ENCODE data around the gene SH3GL3. TPM values are rescaled to one million over a fixed set of nuclear protein-coding genes. Genes with fewer than 3 reads are reported as not detected.

The SH3GL3 gene
- total RNA-seq, 4 donors from 2014 or later = 0.84 to 1.1 (median 0.97) TPM; not detected in 1

- no peak for TF ChIP-seq POLR2A (IDR thresholded peaks at IDR 0.05)
- TF ChIP-seq CTCF (IDR thresholded peaks at IDR 0.05) = no peak
- no peak for DNase-seq (ENCODE audit: low spot score in 2 of 2)
- intact Hi-C loops (cut with DNase I; ENCODE audit: low total_unique reads) = loop anchor here (10.0 kb wide), 1 partner anchor 578 kb away; no protein-coding TSS in a partner anchor
- 70 to 79% methylated on average over 7 of the region's 7 CpGs for WGBS, 2 donors
- H3K4me3 ChIP-seq (ENCODE audit: low read depth, poor library complexity, severe bottlenecking) = no peak overlapping the region
Observed at GRCh38 chr15:83556754-83557153, 109.6 kb downstream of the SH3GL3 start.

GRCh38 chr15:83558146-83558545 lies 111.0 kb downstream of the SH3GL3 start:
- WGBS, 2 donors = 67 to 69% methylated on average over 5 of the region's 5 CpGs
- intact Hi-C loops (cut with DNase I; ENCODE audit: low total_unique reads) = loop anchor here (2.0 to 10.0 kb wide), 2 partner anchors 117 to 577 kb away; no protein-coding TSS in a partner anchor
- TF ChIP-seq POLR2A (IDR thresholded peaks at IDR 0.05) (no peak), CTCF (IDR thresholded peaks at IDR 0.05) (no peak)
- no peak for DNase-seq (ENCODE audit: low spot score in 2 of 2)
- no peak overlapping the region for H3K4me3 ChIP-seq (ENCODE audit: low read depth, poor library complexity, severe bottlenecking)

- DNase-seq (ENCODE audit: low spot score in 2 of 2) = peak in 1 of 2 donors; percentile 51
- intact Hi-C loops (cut with DNase I; ENCODE audit: low total_unique reads) = loop anchor here (2.0 to 10.0 kb wide), 2 partner anchors 119 to 575 kb away; no protein-coding TSS in a partner anchor
- TF ChIP-seq CTCF (IDR thresholded peaks at IDR 0.05) (no peak), POLR2A (IDR thresholded peaks at IDR 0.05) (no peak)
- H3K4me3 ChIP-seq (ENCODE audit: low read depth, poor library complexity, severe bottlenecking) = no peak overlapping the region
- 8% methylated on average over 7 of the region's 7 CpGs for WGBS, 2 donors
Observed at GRCh38 chr15:83559310-83559966, 112.3 kb downstream of the SH3GL3 start.

- TF ChIP-seq POLR2A (IDR thresholded peaks at IDR 0.05) = no peak
- intact Hi-C loops (cut with DNase I; ENCODE audit: low total_unique reads) = loop anchor here (5.0 kb wide), 1 partner anchor 314 kb away; no protein-coding TSS in a partner anchor
Observed at GRCh38 chr15:83561661-83562060, 114.5 kb downstream of the SH3GL3 start.

GRCh38 chr15:83565138-83565537 lies 118.0 kb downstream of the SH3GL3 start:
- whole genome bisulfite sequencing, 2 donors = 57 to 70% methylated on average over 3 of the region's 3 CpGs
- TF ChIP-seq CTCF (IDR thresholded peaks at IDR 0.05) (no peak), POLR2A (IDR thresholded peaks at IDR 0.05) (no peak)
- DNase-seq (ENCODE audit: low spot score in 2 of 2) = no peak
- intact Hi-C loops (cut with DNase I; ENCODE audit: low total_unique reads) = no loop called here
- H3K4me3 ChIP-seq (ENCODE audit: low read depth, poor library complexity, severe bottlenecking) = no peak overlapping the region

More at GRCh38 chr15:83561661-83562060, 114.5 kb downstream of the SH3GL3 start:
- H3K4me3 ChIP-seq (ENCODE audit: low read depth, poor library complexity, severe bottlenecking) = no peak overlapping the region
- DNase-seq (ENCODE audit: low spot score in 2 of 2) = no peak

GRCh38 chr15:83565553-83566159 lies 118.5 kb downstream of the SH3GL3 start:
- 28 to 33% methylated on average over 4 of the region's 4 CpGs for WGBS, 2 donors
- intact Hi-C loops (cut with DNase I; ENCODE audit: low total_unique reads) = no loop called here
- no peak overlapping the region for H3K4me3 ChIP-seq (ENCODE audit: low read depth, poor library complexity, severe bottlenecking)
- DNase-seq (ENCODE audit: low spot score in 2 of 2) = no peak
- TF ChIP-seq CTCF (IDR thresholded peaks at IDR 0.05) (no peak), POLR2A (IDR thresholded peaks at IDR 0.05) (no peak)

Data from lower leg skin (tissue), 4 donors.